Fibroblast of skin of scalp (primary cell): ENCODE measurements around the gene KIT. TPM values are rescaled to one million over a fixed set of nuclear protein-coding genes. Genes with fewer than 3 reads are reported as not detected.
"Not testable (repeated sequence)": the region's sequence is repeated elsewhere in the genome, so short reads cannot be mapped to it uniquely, and the experiment has no call there.

ENCODE experiments used
- DNase-seq: peaks from one replicate; pipeline ENCODE4 v3.0.0-alpha.2; 2013
- polyA plus RNA-seq, 2 experiments: library from polyadenylated mRNA; unstranded; fragments of 120-200 nt; gene quantifications; one replicate each; pipeline ENCODE4 v1.2.1, GENCODE V29; 2013; ENCODE audit not compliant: insufficient read length in 2 of 2

KIT gene
- 4.1 TPM for polyA plus RNA-seq (2013, experiment 1 of 2; ENCODE audit: insufficient read length)
- polyA plus RNA-seq (2013, experiment 2 of 2; ENCODE audit: insufficient read length), result 5.1 TPM

- DNase-seq, result peak; percentile 57
These were observed at the start of gene KIT for GRCh38 chr4:54657551-54658251. KIT (plus strand) TSS chr4:54657957; CDS start chr4:54658015, 58 bp downstream.

- no peak for DNase-seq
These were observed 48.4 kb upstream of the KIT start for GRCh38 chr4:54609310-54609709.

- DNase-seq, result peak; percentile 15
These were observed 43.6 kb upstream of the KIT start for GRCh38 chr4:54614149-54614548.

GRCh38 chr4:54620773-54621172 is 37.0 kb upstream of the KIT start:
- DNase-seq, result no peak

GRCh38 chr4:54625391-54625790 is 32.4 kb upstream of the KIT start:
- DNase-seq, result peak; percentile 19

- no peak for DNase-seq
These were observed 31.6 kb upstream of the KIT start for GRCh38 chr4:54626113-54626512.

- no peak for DNase-seq
These were observed 25.2 kb upstream of the KIT start for GRCh38 chr4:54632537-54632936.

GRCh38 chr4:54633102-54633740 is 24.5 kb upstream of the KIT start:
- not testable (repeated sequence) for DNase-seq

- no peak for DNase-seq
These were observed 22.4 kb upstream of the KIT start for GRCh38 chr4:54635318-54635717.

GRCh38 chr4:54637325-54637724 is 20.4 kb upstream of the KIT start:
- no peak for DNase-seq

GRCh38 chr4:54641101-54641500 is 16.7 kb upstream of the KIT start:
- DNase-seq, result not testable (repeated sequence)

- DNase-seq, result no peak
These were observed 14.6 kb upstream of the KIT start for GRCh38 chr4:54643172-54643571.

GRCh38 chr4:54643958-54644751 is 13.6 kb upstream of the KIT start:
- DNase-seq, result peak; percentile 64

GRCh38 chr4:54645830-54646229 is 11.9 kb upstream of the KIT start:
- DNase-seq, result no peak

GRCh38 chr4:54647070-54647469 is 10.7 kb upstream of the KIT start:
- DNase-seq, result no peak

- no peak for DNase-seq
These were observed 6.7 kb upstream of the KIT start for GRCh38 chr4:54651050-54651449.

GRCh38 chr4:54654753-54655152 is 3.0 kb upstream of the KIT start:
- DNase-seq, result no peak

- DNase-seq, result no peak
These were observed 589 bp upstream of the KIT start for GRCh38 chr4:54657185-54657550.

GRCh38 chr4:54658252-54659093 is 716 bp downstream of the KIT start:
- DNase-seq, result peak; percentile 69

- DNase-seq, result no peak
These were observed 1.6 kb downstream of the KIT start for GRCh38 chr4:54659313-54659712.

- DNase-seq, result no peak
These were observed 2.2 kb downstream of the KIT start for GRCh38 chr4:54659749-54660535.

GRCh38 chr4:54660591-54660990 is 2.8 kb downstream of the KIT start:
- DNase-seq, result peak; percentile 22
